ENCODE data around the gene CCL27. TPM values are rescaled to one million over a fixed set of nuclear protein-coding genes. Genes with fewer than 3 reads are reported as not detected.
"Not testable (repeated sequence)": the region's sequence is repeated elsewhere in the genome, so short reads cannot be mapped to it uniquely, and the experiment has no call there.

The CCL27 gene
- total RNA-seq, 1 donor from 2014 or later, result not detected

DNA sequence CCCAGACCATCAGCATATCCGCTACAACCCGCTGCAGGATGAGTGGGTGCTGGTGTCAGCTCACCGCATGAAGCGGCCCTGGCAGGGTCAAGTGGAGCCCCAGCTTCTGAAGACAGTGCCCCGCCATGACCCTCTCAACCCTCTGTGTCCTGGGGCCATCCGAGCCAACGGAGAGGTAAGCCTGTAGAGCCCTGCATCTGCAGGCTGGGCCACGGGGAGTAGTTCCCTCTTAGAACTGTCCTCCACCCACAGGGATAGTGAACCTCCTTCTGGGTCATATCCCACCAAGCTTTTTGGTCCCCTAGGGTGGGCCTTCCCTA, 15.4 kb downstream of the CCL27 start:
- H3K9me3 ChIP-seq, result no peaks in the 10 kb centered on the region
- peak overlapping the region; percentile 76 to 89 for H3K4me3 ChIP-seq
- H3K4me1 ChIP-seq, result peaks cover 33% of the 10 kb centered on the region
- peaks cover 0 to 15% of the 10 kb centered on the region in 2 donors for H3K36me3 ChIP-seq
- peak overlapping the region; percentile 71 for H3K27ac ChIP-seq
- no peak for DNase-seq (ENCODE audit: extremely low spot score in 2 of 2)
- no peaks in the 10 kb centered on the region for H3K27me3 ChIP-seq
- TF ChIP-seq POLR2AphosphoS5 (IDR thresholded peaks at IDR 0.05; ENCODE audit: insufficient read depth in 1 of 2, low read depth in 1 of 2), result no peak
- TF ChIP-seq, protein P1, sequence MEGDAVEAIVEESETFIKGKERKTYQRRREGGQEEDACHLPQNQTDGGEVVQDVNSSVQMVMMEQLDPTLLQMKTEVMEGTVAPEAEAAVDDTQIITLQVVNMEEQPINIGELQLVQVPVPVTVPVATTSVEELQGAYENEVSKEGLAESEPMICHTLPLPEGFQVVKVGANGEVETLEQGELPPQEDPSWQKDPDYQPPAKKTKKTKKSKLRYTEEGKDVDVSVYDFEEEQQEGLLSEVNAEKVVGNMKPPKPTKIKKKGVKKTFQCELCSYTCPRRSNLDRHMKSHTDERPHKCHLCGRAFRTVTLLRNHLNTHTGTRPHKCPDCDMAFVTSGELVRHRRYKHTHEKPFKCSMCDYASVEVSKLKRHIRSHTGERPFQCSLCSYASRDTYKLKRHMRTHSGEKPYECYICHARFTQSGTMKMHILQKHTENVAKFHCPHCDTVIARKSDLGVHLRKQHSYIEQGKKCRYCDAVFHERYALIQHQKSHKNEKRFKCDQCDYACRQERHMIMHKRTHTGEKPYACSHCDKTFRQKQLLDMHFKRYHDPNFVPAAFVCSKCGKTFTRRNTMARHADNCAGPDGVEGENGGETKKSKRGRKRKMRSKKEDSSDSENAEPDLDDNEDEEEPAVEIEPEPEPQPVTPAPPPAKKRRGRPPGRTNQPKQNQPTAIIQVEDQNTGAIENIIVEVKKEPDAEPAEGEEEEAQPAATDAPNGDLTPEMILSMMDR (IDR thresholded peaks at IDR 0.05), result no peak
- TF ChIP-seq POLR2A (IDR thresholded peaks at IDR 0.05), result no peak
- intact Hi-C loops (cut with DNase I), result no loop called here

DNA sequence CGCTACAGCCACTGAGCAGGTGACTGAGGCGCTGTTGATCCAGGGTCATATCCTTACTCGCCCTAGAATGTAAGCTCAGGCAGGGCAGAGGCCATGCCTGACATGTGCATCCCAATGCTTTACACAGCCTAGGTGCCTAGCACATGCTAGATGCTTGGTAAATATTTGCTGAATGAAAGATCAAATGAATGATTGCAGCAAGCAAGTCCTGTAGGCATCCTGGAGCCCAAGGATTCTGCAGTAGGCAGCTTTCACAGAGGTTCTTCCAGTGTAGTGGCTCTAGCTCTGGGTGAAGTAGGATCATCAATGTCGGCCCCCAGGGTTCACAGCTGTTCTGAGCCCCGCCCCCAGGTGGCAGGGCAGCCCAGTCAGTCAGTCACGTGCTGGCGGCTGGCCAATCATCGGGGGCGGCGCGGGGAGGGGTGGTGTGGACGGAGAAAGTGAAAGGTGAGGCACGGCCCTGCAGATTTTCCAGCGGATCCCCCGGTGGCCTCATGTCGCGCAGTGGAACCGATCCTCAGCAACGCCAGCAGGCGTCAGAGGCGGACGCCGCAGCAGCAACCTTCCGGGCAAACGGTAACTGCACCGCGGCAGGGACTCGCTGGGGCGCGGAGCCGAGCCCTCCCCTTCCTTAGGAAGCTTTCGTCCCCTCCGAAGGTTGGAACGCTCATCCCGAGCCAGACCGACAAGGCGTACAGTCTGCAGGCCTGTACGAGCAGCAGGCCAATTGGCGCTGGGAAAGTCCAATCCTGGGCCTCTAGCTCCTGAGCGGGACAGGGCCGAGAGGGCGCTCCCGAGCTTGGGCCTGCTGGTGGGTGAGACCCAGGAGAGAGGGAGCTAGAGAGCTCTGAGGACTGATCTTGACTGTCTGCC, 16.0 kb downstream of the CCL27 start, which contains the start of gene GALT:
Gene GALT (plus strand): TSS at position 465 of the 873 bp plus-strand sequence. CDS start 30 bp downstream, at position 495.
- no peaks in the 10 kb centered on the region for H3K9me3 ChIP-seq
- no peak for DNase-seq (ENCODE audit: extremely low spot score in 2 of 2)
- H3K27me3 ChIP-seq, result no peaks in the 10 kb centered on the region
- TF ChIP-seq POLR2A (IDR thresholded peaks at IDR 0.05), result peak in 1 of 2 donors; percentile 19
- TF ChIP-seq POLR2AphosphoS5 (IDR thresholded peaks at IDR 0.05; ENCODE audit: insufficient read depth in 1 of 2, low read depth in 1 of 2), result peak; percentile 75 to 88
- TF ChIP-seq, protein P1 (IDR thresholded peaks at IDR 0.05), result peak in 2 of 3 experiments; percentile 42 to 48
- H3K4me3 ChIP-seq, result peak within 1 kb of the TSS; percentile 76 to 89
- intact Hi-C loops (cut with DNase I), result no loop called here
- peaks cover 27% of the 10 kb centered on the region for H3K4me1 ChIP-seq
- H3K27ac ChIP-seq, result peak within 1 kb of the TSS; percentile 71
- H3K36me3 ChIP-seq, result peaks cover 0 to 15% of the 10 kb centered on the region in 2 donors

DNA sequence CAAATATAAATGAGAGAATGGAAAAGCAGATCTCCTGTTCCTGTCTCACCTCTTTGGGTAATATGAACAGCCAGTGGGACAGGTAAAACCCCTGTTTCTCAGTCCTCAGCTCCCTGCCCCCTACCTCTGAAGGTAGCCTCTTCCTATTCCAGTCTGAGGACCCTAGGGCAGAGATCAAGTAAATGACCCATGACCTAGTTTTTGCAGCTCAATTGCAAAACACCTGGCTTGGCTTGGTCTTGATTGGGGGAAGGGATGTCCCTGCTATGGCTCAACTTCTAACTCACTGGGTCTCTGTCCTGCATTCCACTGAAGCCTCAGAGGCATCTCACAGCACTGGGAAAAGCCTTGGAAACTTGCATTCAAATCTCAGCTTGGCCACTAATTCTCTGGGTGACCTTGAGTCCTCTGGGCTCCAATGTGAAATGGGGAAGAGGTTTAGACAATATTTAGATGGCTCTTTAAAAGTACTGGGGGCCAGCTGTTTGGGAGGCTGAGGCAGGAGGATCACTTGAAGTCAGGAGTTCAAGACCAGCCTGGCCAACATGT, 17.6 kb downstream of the CCL27 start:
- intact Hi-C loops (cut with DNase I), result no loop called here
- TF ChIP-seq POLR2A (IDR thresholded peaks at IDR 0.05), result no peak
- TF ChIP-seq, protein P1 (IDR thresholded peaks at IDR 0.05), result no peak
- TF ChIP-seq POLR2AphosphoS5 (IDR thresholded peaks at IDR 0.05; ENCODE audit: insufficient read depth in 1 of 2, low read depth in 1 of 2), result no peak

DNA sequence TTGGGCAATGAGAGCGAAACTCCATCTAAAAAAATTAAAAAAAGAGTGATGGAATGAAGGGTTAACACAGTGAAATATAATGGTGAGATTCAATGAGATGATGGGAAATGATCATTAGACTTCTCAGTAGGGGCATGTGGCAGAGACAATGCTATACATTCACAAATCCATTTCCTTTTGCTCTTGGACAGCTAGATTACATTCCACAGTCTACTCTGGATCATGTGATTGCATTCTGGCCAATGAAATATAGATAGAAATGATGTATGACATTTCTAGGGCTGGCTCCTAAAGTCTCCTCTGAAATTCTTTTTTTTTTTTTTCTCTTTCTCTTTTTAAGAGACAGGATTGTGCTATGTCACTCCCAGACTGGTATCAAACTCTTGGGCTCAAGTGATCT, 19.8 kb downstream of the CCL27 start:
- no peak overlapping the region for H3K27ac ChIP-seq
- no peak overlapping the region for H3K4me3 ChIP-seq
- intact Hi-C loops (cut with DNase I), result no loop called here
- H3K9me3 ChIP-seq, result no peaks in the 10 kb centered on the region
- no peak for DNase-seq (ENCODE audit: extremely low spot score in 2 of 2)
- TF ChIP-seq POLR2A (IDR thresholded peaks at IDR 0.05) (no peak), POLR2AphosphoS5 (IDR thresholded peaks at IDR 0.05; ENCODE audit: insufficient read depth in 1 of 2, low read depth in 1 of 2) (no peak)
- TF ChIP-seq, protein P1 (IDR thresholded peaks at IDR 0.05), result no peak
- H3K27me3 ChIP-seq, result no peaks in the 10 kb centered on the region
- peaks cover 21% of the 10 kb centered on the region for H3K4me1 ChIP-seq
- no peaks in the 10 kb centered on the region for H3K36me3 ChIP-seq

More for the DNA sequence above, 17.6 kb downstream of the CCL27 start:
- Histone ChIP-seq H3K27ac (no peak overlapping the region), H3K9me3 (no peaks in the 10 kb centered on the region), H3K4me3 (no peak overlapping the region), H3K4me1 (peaks cover 19% of the 10 kb centered on the region), H3K27me3 (no peaks in the 10 kb centered on the region), H3K36me3 (peaks cover 0 to 15% of the 10 kb centered on the region in 2 donors)
- DNase-seq (ENCODE audit: extremely low spot score in 2 of 2), result no peak

DNA sequence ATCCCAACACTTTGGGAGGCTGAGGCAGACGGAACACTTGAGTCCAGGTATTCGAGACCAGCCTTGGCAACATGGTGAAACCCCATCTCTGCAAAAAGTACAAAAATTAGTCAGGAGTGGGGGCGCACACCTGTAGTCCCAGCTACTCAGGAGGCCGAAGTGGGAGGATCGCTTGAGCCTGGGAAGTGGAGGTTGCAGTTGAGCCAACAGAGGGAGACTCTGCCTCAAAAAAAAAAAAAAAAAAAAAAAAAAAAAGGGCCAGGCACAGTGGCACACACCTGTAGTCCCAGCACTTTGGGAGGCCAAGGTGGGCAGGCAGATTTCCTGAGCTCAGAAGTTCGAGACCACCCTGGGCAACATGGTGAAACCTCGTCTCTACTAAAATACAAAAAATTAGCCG, 23.1 kb downstream of the CCL27 start:
- H3K4me3 ChIP-seq; H3K27ac ChIP-seq; H3K27me3 ChIP-seq; H3K9me3 ChIP-seq; DNase-seq (ENCODE audit: extremely low spot score in 2 of 2); intact Hi-C loops (cut with DNase I); H3K36me3 ChIP-seq: not testable (repeated sequence)
- peaks cover 27% of the 10 kb centered on the region for H3K4me1 ChIP-seq

Data from vagina (tissue), 2 donors.